ENCODE data around the gene GMDS.

- TF ChIP-seq CTCF (IDR thresholded peaks at IDR 0.05; ENCODE audit: low read depth, low read length), result no peak
- TF ChIP-seq EZH2phosphoT487 (IDR thresholded peaks at IDR 0.05; ENCODE audit: low read depth), result no peak
Measured at GRCh38 chr6:2259002-2259494, 13.6 kb upstream of the GMDS start.

All from OCI-LY3 (cell line).